HG03469 (cell line): Measurements from ENCODE around the gene RASGRP2.

ENCODE experiments used
- ATAC-seq: cut with Tn5 transposase; IDR thresholded peaks from one replicate; pipeline ENCODE4 v1.9.1; 2021; ENCODE audit warnings: mild to moderate bottlenecking, moderate library complexity, moderate number of reproducible peaks; ENCODE audit not compliant: unreplicated experiment

The RASGRP2 gene

GRCh38 chr11:64742087-64742888 lies 1.7 kb downstream of the RASGRP2 start:
- ATAC-seq, result no peak

GRCh38 chr11:64741375-64742086 lies 2.4 kb downstream of the RASGRP2 start:
- ATAC-seq, result no peak

- no peak for ATAC-seq
Observed at GRCh38 chr11:64739871-64740270, 4.1 kb downstream of the RASGRP2 start.

GRCh38 chr11:64736654-64737053 lies 7.3 kb downstream of the RASGRP2 start:
- ATAC-seq, result no peak

GRCh38 chr11:64735725-64736259 lies 8.2 kb downstream of the RASGRP2 start:
- no peak for ATAC-seq

- no peak for ATAC-seq
Observed at GRCh38 chr11:64734811-64735724, 8.9 kb downstream of the RASGRP2 start.

- ATAC-seq, result no peak
Observed at GRCh38 chr11:64731601-64732000, 12.3 kb downstream of the RASGRP2 start.

- ATAC-seq, result no peak
Observed at GRCh38 chr11:64729851-64730382, 14.0 kb downstream of the RASGRP2 start.

- no peak for ATAC-seq
Observed at GRCh38 chr11:64728757-64729365, 15.1 kb downstream of the RASGRP2 start.

- no peak for ATAC-seq
Observed at GRCh38 chr11:64726867-64727530, 16.9 kb downstream of the RASGRP2 start.

- ATAC-seq, result no peak
Observed at GRCh38 chr11:64726211-64726641, 17.7 kb downstream of the RASGRP2 start.

- ATAC-seq, result no peak
Observed at GRCh38 chr11:64724863-64725532, 18.9 kb downstream of the RASGRP2 start.

- no peak for ATAC-seq
Observed at GRCh38 chr11:64723907-64724862, 19.8 kb downstream of the RASGRP2 start.

- ATAC-seq, result no peak
Observed at GRCh38 chr11:64723117-64723906, 20.6 kb downstream of the RASGRP2 start, which contains the start of gene NRXN2. TSS of gene NRXN2 (minus strand) at chr11:64723197. CDS start at chr11:64713699, 9,498 bp downstream.

- ATAC-seq, result no peak
Observed at GRCh38 chr11:64722141-64723065, 21.5 kb downstream of the RASGRP2 start.

- no peak for ATAC-seq
Observed at GRCh38 chr11:64721359-64721699, 22.6 kb downstream of the RASGRP2 start.
